Ovary (tissue), 3 donors: Measurements from ENCODE around the gene KDM5C.

ENCODE experiments used
- EP300 ChIP-seq: sonication (generic); formaldehyde crosslinking; IDR thresholded peaks from one replicate; pipeline ENCODE4 v1.6.1; 2017; ENCODE audit warnings: antibody characterized with exemption
- POLR2A ChIP-seq: fragments of 450-650 bp; IDR thresholded peaks from one replicate; pipeline ENCODE4 v1.6.1; 2017; ENCODE audit warnings: antibody characterized with exemption, mild to moderate bottlenecking, moderate library complexity
- TF ChIP-seq, protein P1 (sequence below), 3 donors: fragments of 450-650 bp in 2 of 3; fragments of 200-600 bp in 1 of 3; IDR thresholded peaks; one replicate each; pipeline versions ENCODE4 v1.5.1 to v1.8.0; 2016 to 2022; ENCODE audit warnings: antibody characterized with exemption in 3 of 3, mild to moderate bottlenecking in 1 of 3
- donor health status: DM: no; HTN: no; CAD: no.

DNA sequence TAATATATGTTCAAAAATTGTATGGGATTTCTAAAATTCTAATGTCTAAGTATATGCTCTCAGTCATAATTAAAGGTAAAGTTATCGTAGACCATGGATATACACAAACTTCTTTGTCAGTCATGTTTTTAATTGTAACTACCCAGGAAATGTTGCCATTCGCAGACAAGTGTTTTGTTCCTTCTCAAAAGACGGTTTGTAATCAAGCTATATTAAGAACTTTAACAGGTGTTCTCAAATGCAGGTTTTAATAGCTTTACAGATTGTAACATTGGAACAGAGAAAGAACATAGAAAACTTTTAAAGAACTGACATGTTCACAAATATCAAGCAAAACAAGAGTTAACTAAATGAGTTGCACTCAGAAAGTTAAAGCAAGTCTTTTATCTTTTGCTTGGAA is 58.9 kb downstream of the KDM5C start:
- TF ChIP-seq, protein P1, sequence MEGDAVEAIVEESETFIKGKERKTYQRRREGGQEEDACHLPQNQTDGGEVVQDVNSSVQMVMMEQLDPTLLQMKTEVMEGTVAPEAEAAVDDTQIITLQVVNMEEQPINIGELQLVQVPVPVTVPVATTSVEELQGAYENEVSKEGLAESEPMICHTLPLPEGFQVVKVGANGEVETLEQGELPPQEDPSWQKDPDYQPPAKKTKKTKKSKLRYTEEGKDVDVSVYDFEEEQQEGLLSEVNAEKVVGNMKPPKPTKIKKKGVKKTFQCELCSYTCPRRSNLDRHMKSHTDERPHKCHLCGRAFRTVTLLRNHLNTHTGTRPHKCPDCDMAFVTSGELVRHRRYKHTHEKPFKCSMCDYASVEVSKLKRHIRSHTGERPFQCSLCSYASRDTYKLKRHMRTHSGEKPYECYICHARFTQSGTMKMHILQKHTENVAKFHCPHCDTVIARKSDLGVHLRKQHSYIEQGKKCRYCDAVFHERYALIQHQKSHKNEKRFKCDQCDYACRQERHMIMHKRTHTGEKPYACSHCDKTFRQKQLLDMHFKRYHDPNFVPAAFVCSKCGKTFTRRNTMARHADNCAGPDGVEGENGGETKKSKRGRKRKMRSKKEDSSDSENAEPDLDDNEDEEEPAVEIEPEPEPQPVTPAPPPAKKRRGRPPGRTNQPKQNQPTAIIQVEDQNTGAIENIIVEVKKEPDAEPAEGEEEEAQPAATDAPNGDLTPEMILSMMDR (IDR thresholded peaks at IDR 0.05): no peak
- TF ChIP-seq POLR2A (no peak), EP300 (no peak)
